ENCODE results near the gene RUNX1.

Gene RUNX1

DNA sequence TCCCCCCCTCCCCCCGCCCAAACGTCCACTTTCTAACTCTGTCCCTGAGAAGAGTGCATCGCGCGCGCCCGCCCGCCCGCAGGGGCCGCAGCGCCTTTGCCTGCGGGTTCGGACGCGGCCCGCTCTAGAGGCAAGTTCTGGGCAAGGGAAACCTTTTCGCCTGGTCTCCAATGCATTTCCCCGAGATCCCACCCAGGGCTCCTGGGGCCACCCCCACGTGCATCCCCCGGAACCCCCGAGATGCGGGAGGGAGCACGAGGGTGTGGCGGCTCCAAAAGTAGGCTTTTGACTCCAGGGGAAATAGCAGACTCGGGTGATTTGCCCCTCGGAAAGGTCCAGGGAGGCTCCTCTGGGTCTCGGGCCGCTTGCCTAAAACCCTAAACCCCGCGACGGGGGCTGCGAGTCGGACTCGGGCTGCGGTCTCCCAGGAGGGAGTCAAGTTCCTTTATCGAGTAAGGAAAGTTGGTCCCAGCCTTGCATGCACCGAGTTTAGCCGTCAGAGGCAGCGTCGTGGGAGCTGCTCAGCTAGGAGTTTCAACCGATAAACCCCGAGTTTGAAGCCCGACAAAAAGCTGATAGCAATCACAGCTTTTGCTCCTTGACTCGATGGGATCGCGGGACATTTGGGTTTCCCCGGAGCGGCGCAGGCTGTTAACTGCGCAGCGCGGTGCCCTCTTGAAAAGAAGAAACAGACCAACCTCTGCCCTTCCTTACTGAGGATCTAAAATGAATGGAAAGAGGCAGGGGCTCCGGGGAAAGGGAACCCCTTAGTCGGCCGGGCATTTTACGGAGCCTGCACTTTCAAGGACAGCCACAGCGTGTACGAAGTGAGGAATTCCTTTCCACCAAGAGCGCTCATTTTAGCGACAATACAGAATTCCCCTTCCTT lies 158.1 kb downstream of the RUNX1 start:
- Histone ChIP-seq H3K27ac (ENCODE audit: low read length) (no peak overlapping the region), H3K4me3 (ENCODE audit: low read length) (peak overlapping the region; percentile 71), H3K36me3 (ENCODE audit: insufficient read depth, low read depth, low read length) (no peaks in the 10 kb centered on the region), H3K4me1 (ENCODE audit: insufficient read depth, low read length) (peaks cover 14% of the 10 kb centered on the region), H3K9ac (ENCODE audit: low read depth, low read length) (no peak overlapping the region), H3K27me3 (ENCODE audit: insufficient read depth, low read length) (peaks cover 91% of the 10 kb centered on the region), H3K9me3 (ENCODE audit: insufficient read depth, low read depth, low read length) (no peaks in the 10 kb centered on the region)

DNA sequence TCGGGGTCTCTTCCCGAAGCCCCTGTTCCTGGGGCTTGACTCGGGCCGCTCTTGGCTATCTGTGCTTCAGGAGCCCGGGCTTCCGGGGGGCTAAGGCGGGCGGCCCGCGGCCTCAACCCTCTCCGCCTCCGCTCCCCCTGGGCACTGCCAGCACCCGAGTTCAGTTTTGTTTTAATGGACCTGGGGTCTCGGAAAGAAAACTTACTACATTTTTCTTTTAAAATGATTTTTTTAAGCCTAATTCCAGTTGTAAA lies 158.7 kb downstream of the RUNX1 start:
- H3K9me3 ChIP-seq (ENCODE audit: insufficient read depth, low read depth, low read length) = no peaks in the 10 kb centered on the region
- peaks cover 96% of the 10 kb centered on the region for H3K27me3 ChIP-seq (ENCODE audit: insufficient read depth, low read length)
- no peak overlapping the region for H3K27ac ChIP-seq (ENCODE audit: low read length)
- H3K36me3 ChIP-seq (ENCODE audit: insufficient read depth, low read depth, low read length) = no peaks in the 10 kb centered on the region
- H3K4me3 ChIP-seq (ENCODE audit: low read length) = peak overlapping the region; percentile 71
- H3K9ac ChIP-seq (ENCODE audit: low read depth, low read length) = no peak overlapping the region
- H3K4me1 ChIP-seq (ENCODE audit: insufficient read depth, low read length) = peaks cover 19% of the 10 kb centered on the region

DNA sequence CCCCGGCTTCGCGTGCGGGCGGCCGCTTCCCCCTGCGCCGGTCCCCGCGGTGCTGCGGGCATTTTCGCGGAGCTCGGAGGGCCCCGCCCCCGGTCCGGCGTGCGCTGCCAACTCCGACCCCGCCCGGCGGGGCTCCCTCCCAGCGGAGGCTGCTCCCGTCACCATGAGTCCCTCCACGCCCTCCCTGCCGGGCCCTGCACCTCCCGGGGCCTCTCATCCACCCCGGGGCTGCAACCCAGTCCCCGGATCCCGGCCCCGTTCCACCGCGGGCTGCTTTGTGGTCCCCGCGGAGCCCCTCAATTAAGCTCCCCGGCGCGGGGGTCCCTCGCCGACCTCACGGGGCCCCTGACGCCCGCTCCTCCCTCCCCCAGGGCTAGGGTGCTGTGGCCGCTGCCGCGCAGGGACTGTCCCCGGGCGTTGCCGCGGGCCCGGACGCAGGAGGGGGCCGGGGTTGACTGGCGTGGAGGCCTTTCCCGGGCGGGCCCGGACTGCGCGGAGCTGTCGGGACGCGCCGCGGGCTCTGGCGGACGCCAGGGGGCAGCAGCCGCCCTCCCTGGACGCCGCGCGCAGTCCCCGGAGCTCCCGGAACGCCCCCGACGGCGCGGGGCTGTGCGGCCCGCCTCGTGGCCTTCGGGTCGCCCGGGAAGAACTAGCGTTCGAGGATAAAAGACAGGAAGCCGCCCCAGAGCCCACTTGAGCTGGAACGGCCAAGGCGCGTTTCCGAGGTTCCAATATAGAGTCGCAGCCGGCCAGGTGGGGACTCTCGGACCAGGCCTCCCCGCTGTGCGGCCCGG lies 159.2 kb downstream of the RUNX1 start:
- peak overlapping the region; percentile 71 for H3K4me3 ChIP-seq (ENCODE audit: low read length)
- H3K4me1 ChIP-seq (ENCODE audit: insufficient read depth, low read length) = peaks cover 23% of the 10 kb centered on the region
- H3K9me3 ChIP-seq (ENCODE audit: insufficient read depth, low read depth, low read length) = no peaks in the 10 kb centered on the region
- H3K9ac ChIP-seq (ENCODE audit: low read depth, low read length) = no peak overlapping the region
- no peaks in the 10 kb centered on the region for H3K36me3 ChIP-seq (ENCODE audit: insufficient read depth, low read depth, low read length)
- H3K27me3 ChIP-seq (ENCODE audit: insufficient read depth, low read length) = peaks cover 96% of the 10 kb centered on the region
- H3K27ac ChIP-seq (ENCODE audit: low read length) = no peak overlapping the region

DNA sequence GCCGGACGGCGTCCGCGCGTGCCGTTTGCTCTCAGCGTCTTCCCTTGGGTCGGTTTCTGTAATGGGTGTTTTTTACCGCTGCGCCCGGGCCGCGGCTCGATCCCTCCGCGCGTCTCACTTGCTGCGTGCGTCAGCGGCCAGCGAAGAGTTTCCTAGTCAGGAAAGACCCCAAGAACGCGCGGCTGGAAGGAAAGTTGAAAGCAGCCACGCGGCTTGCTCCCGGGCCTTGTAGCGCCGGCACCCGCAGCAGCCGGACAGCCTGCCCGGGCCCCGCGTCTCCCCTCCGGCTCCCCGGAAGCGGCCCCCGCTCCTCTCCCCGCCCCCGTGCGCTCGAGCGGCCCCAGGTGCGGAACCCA lies 159.8 kb downstream of the RUNX1 start:
- H3K9ac ChIP-seq (ENCODE audit: low read depth, low read length) = no peak overlapping the region
- no peaks in the 10 kb centered on the region for H3K36me3 ChIP-seq (ENCODE audit: insufficient read depth, low read depth, low read length)
- H3K4me3 ChIP-seq (ENCODE audit: low read length) = peak overlapping the region; percentile 63
- H3K4me1 ChIP-seq (ENCODE audit: insufficient read depth, low read length) = peaks cover 23% of the 10 kb centered on the region
- H3K27ac ChIP-seq (ENCODE audit: low read length) = no peak overlapping the region
- H3K27me3 ChIP-seq (ENCODE audit: insufficient read depth, low read length) = peaks cover 96% of the 10 kb centered on the region
- no peaks in the 10 kb centered on the region for H3K9me3 ChIP-seq (ENCODE audit: insufficient read depth, low read depth, low read length)

DNA sequence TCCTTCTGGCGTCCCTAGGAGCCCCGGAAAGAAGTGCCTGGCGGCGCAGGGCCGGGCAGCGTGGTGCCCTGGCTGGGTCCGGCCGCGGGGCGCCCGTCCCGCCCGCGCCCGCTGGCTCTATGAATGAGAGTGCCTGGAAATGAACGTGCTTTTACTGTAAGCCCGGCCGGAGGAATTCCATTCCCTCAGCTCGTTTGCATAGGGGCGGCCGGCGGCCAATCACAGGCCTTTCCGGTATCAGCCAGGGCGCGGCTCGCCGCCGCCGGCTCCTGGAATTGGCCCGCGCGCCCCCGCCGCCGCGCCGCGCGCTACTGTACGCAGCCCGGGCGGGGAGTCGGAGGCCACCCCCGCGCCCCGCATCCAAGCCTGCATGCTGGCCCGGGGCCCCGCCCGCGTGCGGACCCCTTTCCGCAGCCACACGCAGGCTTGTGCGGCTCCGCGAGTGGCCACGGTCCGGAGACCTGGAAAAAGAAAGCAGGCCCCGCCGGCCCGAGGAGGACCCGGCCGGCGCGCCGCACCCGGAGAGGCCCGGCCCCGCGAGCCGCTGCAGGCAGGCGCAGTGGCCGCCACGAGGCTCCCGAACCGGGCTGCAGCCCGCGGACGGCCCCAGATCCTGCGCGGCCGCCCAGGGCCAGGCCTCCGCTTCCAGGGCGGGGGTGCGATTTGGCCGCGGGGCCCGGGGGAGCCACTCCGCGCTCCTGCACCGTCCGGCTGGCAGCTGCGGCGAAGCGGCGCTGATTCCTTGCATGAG lies 160.4 kb downstream of the RUNX1 start:
- H3K4me3 ChIP-seq (ENCODE audit: low read length) = peak overlapping the region; percentile 63
- H3K27ac ChIP-seq (ENCODE audit: low read length) = no peak overlapping the region
- H3K9ac ChIP-seq (ENCODE audit: low read depth, low read length) = no peak overlapping the region
- H3K4me1 ChIP-seq (ENCODE audit: insufficient read depth, low read length) = peaks cover 23% of the 10 kb centered on the region
- H3K36me3 ChIP-seq (ENCODE audit: insufficient read depth, low read depth, low read length) = no peaks in the 10 kb centered on the region
- H3K9me3 ChIP-seq (ENCODE audit: insufficient read depth, low read depth, low read length) = no peaks in the 10 kb centered on the region
- peaks cover 96% of the 10 kb centered on the region for H3K27me3 ChIP-seq (ENCODE audit: insufficient read depth, low read length)

DNA sequence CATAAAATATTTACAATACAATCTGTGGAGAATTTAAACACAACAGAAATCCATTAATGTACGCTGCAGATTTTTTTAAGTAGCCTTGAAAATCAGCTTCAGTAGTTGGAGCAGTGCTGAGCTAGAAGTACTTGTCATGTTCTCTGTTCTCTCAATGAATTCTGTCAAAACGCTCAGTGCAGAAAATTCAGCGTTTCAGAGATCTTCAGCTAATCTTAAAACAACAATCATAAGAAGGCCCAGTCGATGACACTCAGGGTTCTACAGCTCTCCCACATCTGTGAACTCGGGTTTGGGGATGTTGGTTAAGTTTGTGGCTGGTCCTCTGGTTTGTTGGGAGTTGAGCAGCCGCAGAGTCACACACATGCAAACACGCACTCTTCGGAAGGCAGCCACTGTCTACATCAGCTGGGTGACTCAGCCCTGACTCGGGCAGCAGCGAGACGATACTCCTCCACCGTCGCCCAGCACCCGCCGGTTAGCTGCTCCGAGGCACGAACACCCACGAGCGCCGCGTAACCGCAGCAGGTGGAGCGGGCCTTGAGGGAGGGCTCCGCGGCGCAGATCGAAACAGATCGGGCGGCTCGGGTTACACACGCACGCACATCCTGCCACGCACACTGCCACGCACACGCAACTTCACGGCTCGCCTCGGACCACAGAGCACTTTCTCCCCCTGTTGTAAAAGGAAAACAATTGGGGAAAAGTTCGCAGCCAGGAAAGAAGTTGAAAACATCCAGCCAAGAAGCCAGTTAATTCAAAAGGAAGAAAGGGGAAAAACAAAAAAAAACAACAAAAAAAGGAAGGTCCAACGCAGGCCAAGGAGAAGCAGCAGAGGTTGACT lies 161.2 kb downstream of the RUNX1 start:
- H3K27me3 ChIP-seq (ENCODE audit: insufficient read depth, low read length) = peaks cover 96% of the 10 kb centered on the region
- no peaks in the 10 kb centered on the region for H3K36me3 ChIP-seq (ENCODE audit: insufficient read depth, low read depth, low read length)
- H3K9ac ChIP-seq (ENCODE audit: low read depth, low read length) = no peak overlapping the region
- H3K4me1 ChIP-seq (ENCODE audit: insufficient read depth, low read length) = peaks cover 23% of the 10 kb centered on the region
- peak overlapping the region; percentile 63 for H3K4me3 ChIP-seq (ENCODE audit: low read length)
- no peaks in the 10 kb centered on the region for H3K9me3 ChIP-seq (ENCODE audit: insufficient read depth, low read depth, low read length)
- no peak overlapping the region for H3K27ac ChIP-seq (ENCODE audit: low read length)

DNA sequence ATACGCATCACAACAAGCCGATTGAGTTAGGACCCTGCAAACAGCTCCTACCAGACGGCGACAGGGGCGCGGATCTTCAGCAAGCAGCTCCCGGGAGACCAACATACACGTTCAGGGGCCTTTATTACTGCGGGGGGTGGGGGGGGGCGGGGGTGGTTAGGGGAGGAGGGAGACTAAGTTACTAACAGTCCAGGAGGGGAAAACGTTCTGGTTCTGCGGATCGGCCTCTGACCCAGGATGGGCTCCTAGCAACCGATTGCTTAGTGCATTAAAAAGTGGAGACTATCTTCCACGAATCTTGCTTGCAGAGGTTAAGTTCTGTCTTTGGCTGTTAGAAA lies 162.0 kb downstream of the RUNX1 start:
- peaks cover 96% of the 10 kb centered on the region for H3K27me3 ChIP-seq (ENCODE audit: insufficient read depth, low read length)
- no peak overlapping the region for H3K9ac ChIP-seq (ENCODE audit: low read depth, low read length)
- H3K4me1 ChIP-seq (ENCODE audit: insufficient read depth, low read length) = peaks cover 23% of the 10 kb centered on the region
- peak overlapping the region; percentile 63 for H3K4me3 ChIP-seq (ENCODE audit: low read length)
- no peak overlapping the region for H3K27ac ChIP-seq (ENCODE audit: low read length)
- no peaks in the 10 kb centered on the region for H3K36me3 ChIP-seq (ENCODE audit: insufficient read depth, low read depth, low read length)
- H3K9me3 ChIP-seq (ENCODE audit: insufficient read depth, low read depth, low read length) = no peaks in the 10 kb centered on the region

DNA sequence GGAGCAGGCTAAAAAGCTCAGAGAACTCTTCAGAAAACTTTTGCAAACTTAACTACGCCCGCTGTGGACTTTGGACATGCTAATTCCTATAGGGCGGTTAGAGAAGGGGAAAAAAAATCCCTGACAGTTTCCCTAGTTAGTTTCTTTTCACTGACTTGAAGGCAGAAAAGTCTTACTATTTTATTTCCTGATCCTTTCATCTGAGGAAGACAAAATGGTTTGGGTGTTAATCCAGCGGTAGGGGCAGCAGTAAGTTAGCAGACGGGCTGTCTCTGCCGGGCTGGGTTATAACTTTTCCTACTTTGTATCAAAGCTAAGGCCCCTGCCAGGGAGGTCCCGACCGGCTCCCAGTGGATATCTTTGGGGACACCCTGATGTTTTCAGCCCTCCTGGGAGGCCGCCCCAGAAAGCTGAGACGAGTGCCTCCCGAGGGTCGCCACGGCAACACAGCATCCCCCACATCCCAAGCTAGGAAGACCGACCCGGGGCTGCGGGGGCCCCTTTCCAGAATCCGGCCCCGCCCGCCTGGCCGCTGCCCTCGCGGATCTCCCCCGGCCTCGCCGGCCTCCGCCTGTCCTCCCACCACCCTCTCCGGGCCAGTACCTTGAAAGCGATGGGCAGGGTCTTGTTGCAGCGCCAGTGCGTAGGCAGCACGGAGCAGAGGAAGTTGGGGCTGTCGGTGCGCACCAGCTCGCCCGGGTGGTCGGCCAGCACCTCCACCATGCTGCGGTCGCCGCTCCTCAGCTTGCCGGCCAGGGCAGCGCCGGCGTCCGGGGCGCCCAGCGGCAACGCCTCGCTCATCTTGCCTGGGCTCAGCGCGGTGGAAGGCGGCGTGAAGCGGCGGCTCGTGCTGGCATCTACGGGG lies 162.6 kb downstream of the RUNX1 start:
- no peak overlapping the region for H3K9ac ChIP-seq (ENCODE audit: low read depth, low read length)
- H3K27me3 ChIP-seq (ENCODE audit: insufficient read depth, low read length) = peaks cover 96% of the 10 kb centered on the region
- no peaks in the 10 kb centered on the region for H3K36me3 ChIP-seq (ENCODE audit: insufficient read depth, low read depth, low read length)
- H3K4me1 ChIP-seq (ENCODE audit: insufficient read depth, low read length) = peaks cover 23% of the 10 kb centered on the region
- H3K27ac ChIP-seq (ENCODE audit: low read length) = no peak overlapping the region
- no peaks in the 10 kb centered on the region for H3K9me3 ChIP-seq (ENCODE audit: insufficient read depth, low read depth, low read length)
- H3K4me3 ChIP-seq (ENCODE audit: low read length) = peak overlapping the region; percentile 59

DNA sequence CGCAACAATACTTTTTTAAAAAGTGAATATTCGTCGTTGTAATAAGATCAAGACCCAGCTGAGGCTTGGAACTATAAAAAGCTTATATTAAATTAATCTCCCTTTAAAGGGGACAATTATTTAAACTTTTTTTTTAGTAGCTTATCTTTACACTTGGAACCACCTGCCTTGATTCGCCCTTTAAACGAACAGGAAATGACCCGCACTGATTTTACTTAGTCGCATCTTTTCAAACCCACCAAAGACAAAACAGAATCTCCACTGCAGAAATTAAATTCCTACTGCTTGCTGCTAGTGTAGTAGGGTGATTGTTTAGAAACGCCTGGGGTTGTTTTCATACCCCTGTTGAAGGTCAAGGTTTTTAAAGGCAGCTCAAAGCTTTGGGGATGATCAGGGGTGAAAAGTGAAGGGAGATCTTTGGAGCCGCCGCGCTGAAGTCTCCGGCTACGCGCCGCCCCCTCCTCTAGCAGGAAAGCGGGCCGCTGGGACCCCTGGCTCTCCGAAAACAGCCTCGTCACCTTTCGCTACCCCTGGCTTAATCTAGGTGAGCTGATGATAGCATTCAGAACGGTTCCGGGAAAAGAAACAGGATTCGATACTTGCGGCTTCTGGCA lies 163.4 kb downstream of the RUNX1 start:
- Histone ChIP-seq H3K4me3 (ENCODE audit: low read length) (peak overlapping the region; percentile 59), H3K36me3 (ENCODE audit: insufficient read depth, low read depth, low read length) (no peaks in the 10 kb centered on the region), H3K9me3 (ENCODE audit: insufficient read depth, low read depth, low read length) (no peaks in the 10 kb centered on the region), H3K27ac (ENCODE audit: low read length) (no peak overlapping the region), H3K27me3 (ENCODE audit: insufficient read depth, low read length) (peaks cover 95% of the 10 kb centered on the region), H3K4me1 (ENCODE audit: insufficient read depth, low read length) (peaks cover 23% of the 10 kb centered on the region), H3K9ac (ENCODE audit: low read depth, low read length) (no peak overlapping the region)

DNA sequence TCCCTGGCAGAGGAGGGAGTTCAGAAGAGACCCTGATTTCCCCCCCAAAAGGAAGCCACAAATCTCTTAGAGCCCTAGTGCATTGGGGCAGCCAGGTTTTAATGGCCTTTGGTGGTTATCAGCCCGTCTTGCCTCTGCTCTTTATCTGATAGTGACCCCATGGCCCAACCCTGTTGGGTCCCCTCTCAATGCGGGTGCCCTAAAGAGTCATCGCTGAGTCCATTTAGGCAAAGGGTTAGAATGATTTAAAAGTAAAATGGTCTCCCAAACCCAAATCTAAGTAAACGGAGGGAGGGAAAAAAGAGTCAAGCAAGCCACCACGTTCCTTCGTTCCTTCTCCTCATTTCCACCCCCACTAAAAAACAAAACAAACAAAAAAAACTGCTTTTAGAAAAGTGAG lies 164.0 kb downstream of the RUNX1 start:
- Histone ChIP-seq H3K27ac (ENCODE audit: low read length) (no peak overlapping the region), H3K9ac (ENCODE audit: low read depth, low read length) (no peak overlapping the region), H3K4me3 (ENCODE audit: low read length) (peak overlapping the region; percentile 59; the same call in 1 of the 2 replicates), H3K36me3 (ENCODE audit: insufficient read depth, low read depth, low read length) (no peaks in the 10 kb centered on the region), H3K27me3 (ENCODE audit: insufficient read depth, low read length) (peaks cover 88% of the 10 kb centered on the region), H3K9me3 (ENCODE audit: insufficient read depth, low read depth, low read length) (no peaks in the 10 kb centered on the region), H3K4me1 (ENCODE audit: insufficient read depth, low read length) (peaks cover 23% of the 10 kb centered on the region)
